HG02678 (cell line): ENCODE measurements around the gene CRYGA.
"Not testable (repeated sequence)": the region's sequence is repeated elsewhere in the genome, so short reads cannot be mapped to it uniquely, and the experiment has no call there.

Experiments
- ATAC-seq: cut with Tn5 transposase; IDR thresholded peaks from one replicate; pipeline ENCODE4 v1.9.1; 2021; ENCODE audit warnings: mild to moderate bottlenecking, moderate library complexity; ENCODE audit not compliant: unreplicated experiment

CRYGA gene

GRCh38 chr2:208164951-208165755 is 1.8 kb upstream of the CRYGA start:
- no peak for ATAC-seq

GRCh38 chr2:208156439-208156838 is 7.0 kb downstream of the CRYGA start:
- ATAC-seq = no peak

GRCh38 chr2:208153156-208153555 is 10.2 kb downstream of the CRYGA start:
- ATAC-seq = no peak

- ATAC-seq = no peak
These were observed 12.4 kb downstream of the CRYGA start for GRCh38 chr2:208150956-208151355.

GRCh38 chr2:208150094-208150493 is 13.3 kb downstream of the CRYGA start:
- ATAC-seq = no peak

- no peak for ATAC-seq
These were observed 14.6 kb downstream of the CRYGA start for GRCh38 chr2:208148803-208149202.

- ATAC-seq = no peak
These were observed 15.6 kb downstream of the CRYGA start for GRCh38 chr2:208147759-208148158.

- no peak for ATAC-seq
These were observed 16.4 kb downstream of the CRYGA start for GRCh38 chr2:208147008-208147407.

GRCh38 chr2:208146006-208146405 is 17.4 kb downstream of the CRYGA start, which contains the start of gene CRYGB:
Gene CRYGB, minus strand, starts transcription at chr2:208146158. Its CDS starts 38 bp downstream, at chr2:208146120.
- ATAC-seq = no peak

GRCh38 chr2:208142925-208143799 is 20.2 kb downstream of the CRYGA start:
- no peak for ATAC-seq

GRCh38 chr2:208142240-208142924 is 21.0 kb downstream of the CRYGA start:
- no peak for ATAC-seq

GRCh38 chr2:208139447-208139846 is 23.9 kb downstream of the CRYGA start:
- no peak for ATAC-seq

- not testable (repeated sequence) for ATAC-seq
These were observed 25.1 kb downstream of the CRYGA start for GRCh38 chr2:208138334-208138733.

- ATAC-seq = no peak
These were observed 26.7 kb downstream of the CRYGA start for GRCh38 chr2:208136716-208137094.

GRCh38 chr2:208135794-208136715 is 27.3 kb downstream of the CRYGA start:
- ATAC-seq = no peak

- no peak for ATAC-seq
These were observed 28.3 kb downstream of the CRYGA start for GRCh38 chr2:208134928-208135586.

- no peak for ATAC-seq
These were observed 32.7 kb downstream of the CRYGA start for GRCh38 chr2:208130712-208131110.

GRCh38 chr2:208129744-208130711 is 33.4 kb downstream of the CRYGA start, which contains the start of gene CRYGC:
Gene CRYGC, minus strand, starts transcription at chr2:208129828. Its CDS starts 36 bp downstream, at chr2:208129792.
- no peak for ATAC-seq
